GOT3 (cell line): Measurements from ENCODE around the gene HOXD13.

Experiments used
- DNase-seq: peaks from one replicate; lab custom pipeline; 2025; ENCODE audit warnings: mixed read lengths; lab: John Stamatoyannopoulos, UW

HOXD13 gene

DNA sequence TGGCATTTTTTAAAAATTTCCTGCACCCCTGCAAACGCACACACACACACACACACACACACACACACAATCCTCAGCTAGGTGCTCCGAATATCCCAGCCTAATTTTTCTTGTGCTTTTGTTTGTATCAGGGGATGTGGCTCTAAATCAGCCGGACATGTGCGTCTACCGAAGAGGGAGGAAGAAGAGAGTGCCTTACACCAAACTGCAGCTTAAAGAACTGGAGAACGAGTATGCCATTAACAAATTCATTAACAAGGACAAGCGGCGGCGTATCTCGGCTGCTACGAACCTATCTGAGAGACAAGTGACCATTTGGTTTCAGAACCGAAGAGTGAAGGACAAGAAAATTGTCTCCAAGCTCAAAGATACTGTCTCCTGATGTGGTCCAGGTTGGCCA is 1.8 kb downstream of the HOXD13 start:
- no peak for DNase-seq

DNA sequence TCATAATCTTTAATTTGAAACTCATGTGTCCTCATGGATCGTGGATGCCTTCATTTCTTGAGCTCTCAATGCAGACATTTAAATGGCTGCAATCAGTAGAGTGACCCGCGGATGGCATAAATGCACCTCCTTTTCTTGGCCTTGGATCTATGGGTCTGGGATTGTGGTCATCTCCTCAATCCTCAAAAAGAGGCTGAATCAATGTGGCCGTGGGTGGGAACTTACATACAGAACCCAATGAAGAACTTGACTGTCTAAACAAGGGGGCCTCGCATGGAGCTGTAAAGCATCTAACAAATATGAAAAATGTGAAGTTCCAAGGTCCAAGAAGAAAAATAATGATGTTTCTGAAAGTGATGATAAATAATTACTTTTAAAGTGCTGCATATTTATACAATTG is 2.9 kb downstream of the HOXD13 start:
- no peak for DNase-seq

DNA sequence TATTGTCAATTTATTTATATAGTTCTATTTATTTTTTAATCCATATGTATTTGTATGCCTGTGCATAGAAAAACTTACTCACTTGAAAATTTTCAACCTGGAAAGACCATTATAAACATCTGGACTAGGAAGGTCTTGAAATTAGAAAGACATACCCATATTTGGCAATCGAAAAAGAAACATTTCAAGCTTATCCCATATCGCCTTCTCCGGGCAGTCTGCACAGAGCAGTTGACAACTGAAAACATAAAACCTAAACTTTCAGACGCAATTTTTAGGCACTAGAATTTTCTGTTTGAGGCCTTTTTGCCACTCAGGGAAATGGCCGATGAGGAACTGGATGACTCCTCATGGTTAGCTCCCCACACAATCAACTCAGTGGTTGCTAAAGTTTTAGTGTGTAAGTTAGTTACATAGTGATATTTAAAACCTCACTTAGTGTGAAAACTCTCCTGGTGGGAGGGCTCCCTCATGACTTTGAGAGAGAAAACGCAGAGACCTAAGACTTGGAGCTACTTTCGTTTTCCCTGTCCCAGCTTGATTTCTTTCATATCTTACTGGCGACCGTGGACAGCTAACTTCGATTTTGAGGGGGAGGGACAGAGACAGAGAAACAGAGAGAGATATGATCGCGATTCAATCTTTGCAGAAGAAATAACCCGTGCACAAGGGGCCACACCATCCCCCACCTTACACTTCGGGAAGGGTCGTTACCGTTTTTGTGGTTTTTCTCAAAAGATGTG is 3.9 kb downstream of the HOXD13 start:
- no peak for DNase-seq

DNA sequence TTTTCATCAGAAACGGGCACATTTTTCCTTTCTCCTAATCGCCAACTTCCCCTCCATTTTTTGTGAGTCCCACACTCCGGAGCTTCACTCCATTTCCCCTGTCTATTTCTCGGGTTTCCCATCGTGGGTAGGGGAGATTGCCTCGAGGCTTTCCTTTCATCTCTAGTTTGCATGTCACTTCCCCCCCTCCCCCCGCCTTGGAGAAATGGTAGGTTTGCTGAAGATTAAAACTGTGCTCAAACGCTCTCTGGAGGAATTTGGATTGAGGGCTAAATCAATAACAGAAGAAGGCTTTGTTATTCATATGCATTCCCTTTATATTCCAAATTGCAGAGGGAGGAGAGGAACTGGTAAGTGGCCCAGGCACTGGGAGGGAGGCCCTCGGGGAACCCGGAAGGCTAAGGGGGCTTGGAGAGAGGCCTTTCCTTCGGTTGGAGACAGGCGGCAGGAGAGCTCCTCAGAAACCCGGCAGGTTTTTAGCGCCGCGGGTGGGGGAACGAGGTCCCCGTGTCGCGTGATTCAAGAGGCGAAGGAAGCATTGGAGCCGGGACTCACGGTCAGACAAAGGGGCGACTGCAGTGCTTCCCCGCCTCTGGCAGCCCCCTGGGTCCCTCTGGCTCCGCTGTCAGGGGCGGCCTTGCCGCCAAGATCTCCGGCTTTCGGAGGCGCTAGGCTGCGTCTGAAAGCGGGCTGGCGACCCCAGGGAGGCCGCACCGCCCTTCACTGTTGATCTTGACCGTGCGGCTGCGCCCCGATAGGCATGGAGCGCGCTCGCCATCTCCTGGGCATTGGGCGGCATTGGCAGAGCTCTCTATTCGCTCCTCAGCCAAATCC is 4.7 kb downstream of the HOXD13 start:
- peak; percentile 52 for DNase-seq

DNA sequence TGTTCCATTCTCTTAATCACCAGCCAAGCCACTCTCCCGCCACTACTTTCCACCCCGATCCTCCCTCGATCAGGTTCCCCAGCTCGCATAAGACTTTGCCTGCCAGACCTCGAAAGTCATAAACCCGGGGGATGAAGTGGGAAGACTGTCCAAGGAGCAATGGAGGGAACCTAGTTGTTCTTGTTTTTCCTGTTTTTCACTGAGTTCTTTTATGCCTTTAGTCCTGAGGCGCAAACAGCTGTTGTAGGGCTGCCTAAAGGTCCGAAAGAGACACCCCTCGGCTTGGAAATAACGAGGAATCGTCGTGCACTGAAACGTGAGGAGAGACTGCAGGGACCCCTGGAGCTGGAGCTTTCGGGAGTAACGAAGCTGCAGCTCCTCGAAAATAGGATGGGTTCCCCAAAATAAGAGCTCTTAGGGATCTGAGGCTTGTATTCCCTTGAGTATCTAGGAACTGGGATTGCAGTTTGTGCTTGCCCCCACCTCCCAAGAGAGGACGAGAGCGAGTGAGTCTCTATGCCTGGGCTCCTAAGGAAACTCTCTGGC is 5.4 kb downstream of the HOXD13 start:
- no peak for DNase-seq

DNA sequence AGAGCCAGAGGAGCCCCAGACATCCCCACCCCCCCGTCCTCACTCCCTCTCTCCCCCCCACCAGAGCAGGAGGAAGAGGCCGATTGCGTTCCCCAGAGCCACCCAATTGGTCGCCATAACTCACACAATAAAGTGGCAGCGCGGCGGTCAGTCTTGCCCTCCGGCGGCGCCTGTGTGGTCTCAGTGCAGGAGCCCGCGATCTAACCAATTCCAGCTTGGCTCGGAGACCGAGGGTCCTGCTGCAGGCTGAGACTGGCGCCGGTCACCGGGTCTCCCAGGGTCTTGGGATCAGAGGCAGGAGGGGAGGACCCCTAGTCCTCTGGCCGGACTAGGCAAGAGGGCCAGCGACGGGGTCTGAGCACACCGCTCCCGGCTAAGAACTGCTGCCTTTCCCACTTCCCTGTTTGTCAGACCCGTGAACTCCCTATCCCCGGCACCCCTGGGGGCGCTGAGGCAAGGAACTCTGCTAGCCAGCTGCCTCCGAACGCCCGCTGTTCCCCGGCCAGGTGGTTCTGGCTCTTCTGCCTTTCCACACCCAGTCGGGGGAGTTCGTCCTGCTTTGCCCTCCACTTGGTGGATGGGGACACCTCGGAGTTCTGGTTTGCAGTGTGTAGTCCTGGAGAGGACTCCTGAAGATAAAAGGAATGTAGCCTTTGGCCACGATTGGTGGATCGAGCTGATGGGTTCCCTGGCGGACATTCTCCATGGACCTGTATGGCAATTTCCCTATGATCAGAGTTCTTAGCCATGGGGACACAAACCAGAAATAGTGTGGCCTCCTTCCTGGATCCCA is 6.0 kb downstream of the HOXD13 start:
- DNase-seq: no peak

DNA sequence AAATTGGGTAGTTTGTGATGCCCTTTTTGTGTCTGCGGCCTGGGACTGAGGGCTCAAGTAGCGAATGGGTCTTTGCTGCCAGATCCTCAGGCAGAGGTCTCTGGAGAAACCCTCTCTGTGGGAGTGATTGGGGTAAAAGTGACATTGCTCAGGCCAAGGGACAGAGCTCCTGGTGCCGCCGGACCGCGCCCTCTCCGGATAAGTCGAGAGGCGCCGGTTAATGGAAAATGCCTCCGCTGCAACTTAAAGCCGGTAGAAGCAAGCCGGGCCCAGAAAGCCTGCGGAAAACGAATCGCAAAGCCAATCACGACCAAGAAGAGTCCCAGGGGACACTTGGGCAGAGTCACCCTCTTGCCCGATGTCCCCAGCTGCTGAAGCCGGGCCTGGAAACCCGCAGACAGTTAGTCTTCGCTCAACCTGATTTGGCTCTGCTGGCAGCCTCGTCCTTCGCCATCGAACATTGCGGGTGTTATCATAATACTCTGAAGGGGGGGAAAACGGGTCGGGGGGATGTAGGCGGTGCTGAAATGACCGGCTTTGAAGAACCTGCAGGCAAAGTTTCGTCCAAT is 6.7 kb downstream of the HOXD13 start:
- no peak for DNase-seq

DNA sequence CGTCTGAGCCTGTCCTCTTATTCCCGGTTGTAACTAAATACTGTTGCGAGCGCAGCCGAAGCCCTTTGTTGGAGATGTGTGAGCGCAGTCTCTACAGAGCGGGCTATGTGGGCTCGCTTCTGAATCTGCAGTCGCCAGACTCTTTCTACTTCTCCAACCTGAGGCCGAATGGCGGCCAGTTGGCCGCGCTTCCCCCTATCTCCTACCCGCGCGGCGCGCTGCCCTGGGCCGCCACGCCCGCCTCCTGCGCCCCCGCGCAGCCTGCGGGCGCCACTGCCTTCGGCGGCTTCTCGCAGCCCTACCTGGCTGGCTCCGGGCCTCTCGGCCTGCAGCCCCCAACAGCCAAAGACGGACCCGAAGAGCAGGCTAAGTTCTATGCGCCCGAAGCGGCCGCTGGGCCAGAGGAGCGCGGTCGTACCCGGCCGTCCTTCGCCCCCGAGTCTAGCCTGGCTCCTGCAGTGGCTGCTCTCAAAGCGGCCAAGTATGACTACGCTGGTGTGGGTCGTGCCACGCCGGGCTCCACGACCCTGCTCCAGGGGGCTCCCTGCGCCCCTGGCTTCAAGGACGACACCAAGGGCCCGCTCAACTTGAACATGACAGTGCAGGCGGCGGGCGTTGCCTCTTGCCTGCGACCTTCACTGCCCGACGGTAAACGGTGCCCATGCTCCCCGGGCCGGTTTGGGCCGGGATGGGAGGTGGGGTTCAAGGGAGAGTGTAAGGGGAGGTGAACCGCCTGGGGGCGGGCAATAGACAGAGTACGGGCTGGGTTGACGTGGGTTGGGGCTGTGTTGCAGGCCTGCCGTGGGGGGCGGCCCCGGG is 7.4 kb downstream of the HOXD13 start, which contains the start of gene HOXD12:
Gene HOXD12, plus strand, starts transcription at position 68 of the 819 bp plus-strand sequence. Its CDS starts 7 bp downstream, at position 75.
- no peak for DNase-seq

DNA sequence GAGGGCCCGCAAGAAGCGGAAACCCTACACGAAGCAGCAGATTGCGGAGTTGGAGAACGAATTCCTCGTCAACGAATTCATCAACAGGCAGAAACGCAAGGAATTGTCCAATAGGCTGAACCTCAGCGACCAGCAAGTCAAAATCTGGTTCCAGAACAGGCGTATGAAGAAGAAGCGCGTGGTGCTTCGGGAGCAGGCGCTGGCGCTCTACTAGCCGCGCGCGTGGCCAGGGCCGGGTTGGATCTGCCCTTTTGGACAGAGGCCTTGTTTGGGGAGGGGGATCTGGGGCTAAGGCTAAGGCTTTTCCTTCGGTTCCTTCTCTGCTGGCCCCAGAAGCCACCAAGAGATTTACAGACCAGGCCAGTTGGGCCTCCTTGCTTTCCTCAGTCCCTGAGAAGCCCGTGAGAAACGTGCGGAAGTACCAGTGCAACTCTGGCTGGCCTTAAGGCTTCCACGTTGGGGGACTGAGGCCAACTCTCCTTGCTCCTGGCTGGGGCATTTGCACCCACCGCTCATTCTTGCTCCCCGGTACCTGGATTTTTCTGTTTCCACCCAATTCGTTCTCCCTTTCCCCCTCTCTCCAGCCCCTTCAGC is 8.1 kb downstream of the HOXD13 start:
- no peak for DNase-seq

DNA sequence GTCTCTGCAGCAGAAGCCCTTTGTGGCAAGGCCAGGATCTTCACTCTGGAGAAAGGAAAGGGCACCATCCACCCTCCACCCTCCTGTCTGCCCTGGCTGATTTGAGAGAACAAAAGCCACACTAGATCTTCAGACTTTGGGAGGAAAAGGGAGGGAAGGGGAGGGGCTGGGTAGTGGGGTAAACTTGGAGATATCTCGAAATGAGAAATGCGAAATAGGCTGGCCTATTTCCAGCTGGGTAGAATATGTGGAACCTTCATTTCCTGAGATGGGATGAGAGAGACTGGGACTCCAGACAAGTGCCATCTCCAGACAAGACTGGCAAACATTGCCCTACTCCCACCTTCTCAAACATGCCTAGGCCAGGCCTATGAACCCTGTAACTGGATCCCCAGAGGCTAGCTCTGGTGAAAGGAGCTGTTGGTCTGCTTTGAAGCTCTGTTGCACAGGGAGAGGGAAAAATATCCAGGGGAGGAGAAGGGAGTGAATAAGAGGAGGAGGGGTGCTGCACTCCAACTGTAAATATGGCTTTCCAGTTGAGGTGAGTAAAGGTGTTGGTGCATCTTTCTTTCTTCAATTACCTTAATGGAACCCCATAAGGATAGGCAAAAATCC is 8.8 kb downstream of the HOXD13 start:
- no peak for DNase-seq

DNA sequence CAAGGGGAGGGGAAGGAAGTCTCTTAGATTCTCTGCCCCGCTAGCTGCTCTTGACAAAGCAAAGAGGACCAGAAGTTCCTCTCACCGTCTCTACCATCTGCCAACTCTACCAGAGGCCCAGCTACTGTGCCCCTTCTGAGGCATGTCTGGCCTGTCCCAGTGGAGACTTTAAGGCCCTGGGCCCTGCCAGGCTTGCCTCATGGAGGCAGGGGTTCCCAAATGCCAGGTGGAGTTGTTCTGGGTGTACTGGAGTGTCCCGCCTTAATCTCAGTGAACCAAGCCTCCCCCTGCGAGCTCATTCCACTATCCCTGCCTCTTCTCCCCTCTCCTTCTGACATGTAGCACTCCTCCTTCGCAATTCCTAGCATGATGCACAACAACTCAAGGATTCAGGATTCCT is 9.3 kb downstream of the HOXD13 start:
- no peak for DNase-seq

DNA sequence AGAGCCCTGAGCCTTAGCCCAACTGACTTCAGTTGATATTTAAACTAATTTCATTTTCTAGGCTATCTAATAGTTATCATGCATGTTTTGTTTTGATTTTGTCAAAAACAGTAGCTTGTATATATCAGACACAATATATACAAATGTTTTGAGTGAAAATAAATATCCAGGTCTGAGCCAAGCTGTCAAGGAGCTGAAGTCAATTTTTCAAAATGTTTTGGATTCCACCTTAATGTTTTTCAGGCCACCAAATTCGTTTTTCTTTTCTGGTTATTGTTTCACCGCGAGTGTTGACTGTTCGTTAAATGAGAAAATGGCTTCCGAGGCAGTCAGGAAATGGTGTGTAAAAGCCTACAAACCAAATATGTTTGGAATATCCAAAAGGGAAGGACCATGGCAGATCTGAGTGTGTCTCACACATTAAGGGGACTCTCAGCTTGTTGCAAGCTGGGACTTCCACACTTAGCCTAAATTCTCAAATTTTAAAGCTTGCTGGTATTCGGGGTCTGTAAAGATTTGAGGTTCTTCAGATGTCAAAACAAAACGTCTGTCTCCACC is 9.9 kb downstream of the HOXD13 start:
- DNase-seq: no peak

DNA sequence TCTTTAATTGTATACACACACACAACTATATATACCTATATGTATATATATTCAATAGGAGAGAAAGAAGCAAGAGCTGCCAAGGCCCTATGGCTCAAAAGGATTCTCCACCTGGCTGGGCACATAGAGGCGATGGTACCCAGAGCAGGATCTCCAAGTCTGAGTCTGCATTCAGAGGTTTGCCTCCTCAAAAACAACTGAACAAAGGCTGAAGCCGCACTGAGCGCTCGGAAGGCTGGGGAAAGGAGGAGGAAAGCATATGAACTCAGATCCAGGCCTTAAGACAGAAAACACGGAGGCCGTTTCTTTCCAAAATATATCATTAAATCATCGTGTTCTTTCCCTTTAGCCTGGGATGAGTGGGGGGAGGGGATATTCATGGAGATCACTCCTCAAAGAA is 10.7 kb downstream of the HOXD13 start:
- no peak for DNase-seq

DNA sequence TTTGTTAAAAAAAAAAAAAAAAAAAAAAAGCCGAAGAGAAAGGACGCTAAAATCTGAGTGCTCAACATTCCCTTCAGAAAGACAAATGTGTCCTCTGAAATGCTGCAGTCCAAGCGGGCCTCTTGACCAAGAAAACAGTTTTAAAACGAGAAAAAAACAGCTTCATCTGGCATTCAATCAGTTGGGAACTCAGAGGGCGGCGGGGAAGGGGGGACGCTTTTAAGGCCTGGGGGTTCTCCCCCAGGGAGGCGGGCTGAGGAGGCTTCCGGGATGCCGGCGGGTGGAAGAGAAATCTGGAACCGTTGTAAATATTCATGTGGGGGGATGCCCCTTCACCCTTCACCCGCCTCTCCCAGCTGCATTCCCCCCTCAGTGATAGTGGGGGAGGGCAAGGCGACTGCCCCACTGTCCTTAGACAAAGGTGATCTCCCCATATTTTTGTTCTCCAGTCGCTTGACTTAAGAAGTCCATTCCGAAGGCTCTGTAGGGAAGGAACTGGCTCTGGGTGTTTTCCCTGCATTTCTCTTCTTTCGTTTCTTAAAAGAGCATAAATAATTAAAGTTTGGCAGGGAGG is 11.3 kb downstream of the HOXD13 start:
- no peak for DNase-seq

DNA sequence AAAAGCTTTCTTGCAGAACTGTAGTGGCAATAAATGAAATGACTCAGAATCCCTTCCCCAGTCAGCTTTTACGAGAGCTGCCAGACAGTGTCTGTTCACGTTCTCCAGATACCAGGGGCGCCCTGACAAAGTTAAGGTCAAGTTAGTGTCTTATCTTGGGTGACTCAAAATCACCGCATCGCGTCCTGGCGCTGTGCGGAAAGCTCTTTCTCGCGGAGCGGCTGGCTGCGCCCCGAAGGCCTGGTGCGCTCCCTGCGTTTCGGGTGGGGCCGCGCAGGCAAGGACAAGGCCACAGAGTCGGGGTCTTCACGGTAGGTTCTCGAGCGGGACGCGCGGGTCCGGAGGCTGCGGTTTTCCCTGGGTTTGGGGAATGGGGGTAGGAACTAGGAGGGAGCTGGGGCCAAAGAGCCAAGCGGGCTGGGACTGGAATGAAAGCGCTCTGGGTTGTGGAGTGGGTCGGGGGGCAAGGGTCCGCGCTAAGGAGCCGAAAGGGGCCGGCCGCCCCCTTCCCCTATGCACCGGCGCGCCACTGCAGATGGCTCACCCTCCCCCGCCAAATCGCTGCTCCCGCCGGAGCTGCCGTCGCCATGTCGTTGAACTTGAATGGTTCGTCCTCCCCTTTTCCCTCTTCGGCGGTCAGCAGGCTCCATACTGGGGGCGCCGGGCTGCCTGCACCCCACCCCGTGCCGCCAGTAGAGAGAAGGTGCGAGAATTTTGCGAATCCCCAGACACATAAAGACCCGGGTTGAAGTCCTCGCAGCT is 12.0 kb downstream of the HOXD13 start:
- DNase-seq: no peak

DNA sequence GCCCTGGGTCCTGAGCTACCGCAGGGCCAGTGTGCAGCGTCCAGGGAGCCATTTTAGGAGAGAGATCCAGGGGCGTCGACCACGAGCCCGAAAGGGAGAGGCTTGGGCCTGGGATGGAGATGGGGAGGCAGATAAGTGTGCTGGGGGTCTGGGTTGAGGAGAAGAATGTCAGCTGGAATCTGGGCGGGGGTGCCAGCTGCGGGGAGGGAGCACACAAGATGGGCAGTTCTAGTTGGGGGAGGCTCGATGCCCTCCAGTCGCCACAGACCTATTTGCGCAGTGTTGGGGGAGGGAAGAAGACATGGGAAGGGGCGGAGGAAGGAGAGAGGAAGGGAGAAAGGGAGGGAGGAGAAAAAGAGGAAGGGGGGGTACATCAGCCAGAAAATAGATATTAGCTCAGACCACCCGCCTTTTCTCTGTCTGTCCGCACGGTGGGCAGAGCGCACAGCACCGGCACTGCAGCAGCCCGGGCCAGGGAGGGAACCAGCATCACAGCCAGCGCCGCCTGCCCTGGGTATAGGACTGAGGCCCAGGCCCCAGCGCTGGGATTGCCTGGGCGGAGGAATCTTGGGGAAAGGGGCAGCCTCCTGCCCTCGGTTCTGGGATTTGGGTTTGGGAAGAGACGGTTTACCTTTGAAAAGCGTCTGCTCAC is 12.7 kb downstream of the HOXD13 start:
- no peak for DNase-seq

DNA sequence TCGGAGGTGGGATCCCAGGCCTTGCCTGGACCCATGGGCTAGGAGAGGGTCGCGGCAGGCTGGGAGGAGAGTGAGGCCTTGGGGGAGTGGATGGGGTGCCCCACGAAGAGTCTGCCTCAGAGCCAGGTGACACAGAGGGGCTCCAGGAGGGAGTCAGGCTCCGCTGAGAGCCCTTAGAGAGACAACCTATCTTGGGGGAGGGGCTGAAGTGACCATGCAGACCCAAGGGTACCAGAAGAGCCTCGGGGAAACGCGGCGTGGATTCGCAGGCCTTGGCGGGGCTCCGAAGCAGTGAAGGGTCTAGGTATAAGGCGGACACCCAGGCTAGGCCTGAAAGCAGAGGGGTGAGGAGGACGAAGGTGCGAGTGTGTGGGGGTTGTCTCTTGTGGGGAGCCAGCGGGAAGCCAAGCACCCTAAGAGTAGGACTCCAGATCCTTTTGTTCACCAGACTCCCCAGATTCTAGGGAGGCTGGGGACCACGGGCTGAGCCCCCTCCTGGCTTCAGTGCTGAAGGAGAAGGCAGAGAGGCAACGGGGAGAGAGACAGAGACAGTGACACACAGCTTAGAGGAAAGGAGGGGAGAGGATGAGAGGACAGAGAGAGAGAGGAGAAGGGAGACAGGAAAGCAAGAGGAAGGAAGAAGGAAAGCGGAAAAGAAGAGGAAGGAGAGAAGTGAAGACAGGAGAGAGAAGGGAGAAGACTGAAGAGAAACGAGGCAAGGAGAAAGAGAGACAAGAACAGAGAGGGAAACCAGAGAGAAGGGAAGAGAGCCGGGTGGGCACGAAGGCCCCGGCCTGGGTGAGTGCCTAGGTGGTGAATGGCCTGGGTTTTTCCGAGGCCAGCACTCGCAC is 13.4 kb downstream of the HOXD13 start:
- no peak for DNase-seq
